Suprapubic skin (tissue), 4 donors: ENCODE results near the gene SPATA31E1. TPM values are rescaled to one million over a fixed set of nuclear protein-coding genes. Genes with fewer than 3 reads are reported as not detected.

Experiments
- DNase-seq, 2 donors: peaks; one replicate each; pipeline ENCODE4 v3.0.0-alpha.2; 2019; ENCODE audit warnings: low spot score in 2 of 2
- H3K27ac ChIP-seq: fragments of 200-600 bp; sonication (generic); one replicate; pipeline ENCODE4 v1.5.1; 2019
- H3K27me3 ChIP-seq: fragments of 200-600 bp; sonication (generic); one replicate; pipeline ENCODE4 v1.5.1; 2019
- H3K36me3 ChIP-seq: fragments of 200-600 bp; sonication (generic); one replicate; pipeline ENCODE4 v1.5.1; 2019
- H3K4me1 ChIP-seq: fragments of 200-600 bp; sonication (generic); one replicate; pipeline ENCODE4 v1.5.1; 2019
- H3K4me3 ChIP-seq: fragments of 200-600 bp; sonication (generic); one replicate; pipeline ENCODE4 v1.5.1; 2019; ENCODE audit warnings: mild to moderate bottlenecking
- H3K9me3 ChIP-seq: fragments of 200-600 bp; sonication (generic); one replicate; pipeline ENCODE4 v1.5.1; 2019
- EP300 ChIP-seq: sonication (generic); formaldehyde crosslinking; IDR thresholded peaks from one replicate; pipeline ENCODE4 v1.6.1; 2017; ENCODE audit warnings: antibody characterized with exemption
- POLR2A ChIP-seq, 2 donors: fragments of 450-650 bp; IDR thresholded peaks; one replicate each; pipeline ENCODE4 v1.6.1; 2017; ENCODE audit warnings: antibody characterized with exemption in 2 of 2, mild to moderate bottlenecking in 2 of 2, moderate library complexity in 2 of 2
- POLR2AphosphoS5 ChIP-seq, 3 donors: sonication (generic); formaldehyde crosslinking; IDR thresholded peaks; one replicate each; pipeline ENCODE4 v1.6.1; 2017; ENCODE audit warnings: antibody characterized with exemption in 3 of 3
- whole genome bisulfite sequencing: methylation state at CpG from one replicate; pipeline ENCODE4 v1.1.5; 2018; 5-methylcytosine and 5-hydroxymethylcytosine counted together
- total RNA-seq, 4 donors: library from RNA; depleted of rRNA; stranded (reverse); fragments of >200 nt; gene quantifications; one replicate each; pipeline ENCODE4 v1.1.0, GENCODE V29; 2016
- TF ChIP-seq, protein P1 (sequence below), 2 donors: fragments of 200-600 bp in 1 of 2; fragments of 450-650 bp in 1 of 2; sonication (generic) in 1 of 2; IDR thresholded peaks; one replicate each; pipeline ENCODE4 v1.5.1; 2016 to 2019; ENCODE audit warnings: antibody characterized with exemption in 2 of 2, mild to moderate bottlenecking in 1 of 2, moderate library complexity in 1 of 2

Gene SPATA31E1
- total RNA-seq = not detected

DNA sequence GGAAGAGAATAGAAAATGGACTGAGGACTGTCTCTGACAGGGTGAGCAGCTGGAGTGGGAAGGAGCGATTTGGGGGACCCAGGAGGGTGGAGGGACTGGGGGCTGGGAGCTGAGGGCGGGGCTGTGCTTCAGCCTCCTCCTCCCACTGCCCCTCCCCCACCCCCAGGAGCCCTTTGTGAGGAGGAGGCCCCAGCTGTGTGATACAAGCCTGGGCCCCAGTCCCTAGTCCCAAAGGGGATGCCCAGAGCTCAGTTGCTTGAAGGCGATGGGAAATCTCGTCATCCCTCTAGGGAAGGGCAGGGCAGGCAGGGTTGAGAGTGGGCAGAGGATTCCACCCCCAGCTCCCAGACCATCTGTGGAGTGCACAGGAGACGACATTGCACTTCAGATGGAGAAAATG, at the start of gene SPATA31E1:
Gene SPATA31E1 (plus strand): TSS at position 251 of the 400 bp plus-strand sequence. CDS start 15 bp downstream, at position 266.
- no peak for DNase-seq
- TF ChIP-seq, protein P1, sequence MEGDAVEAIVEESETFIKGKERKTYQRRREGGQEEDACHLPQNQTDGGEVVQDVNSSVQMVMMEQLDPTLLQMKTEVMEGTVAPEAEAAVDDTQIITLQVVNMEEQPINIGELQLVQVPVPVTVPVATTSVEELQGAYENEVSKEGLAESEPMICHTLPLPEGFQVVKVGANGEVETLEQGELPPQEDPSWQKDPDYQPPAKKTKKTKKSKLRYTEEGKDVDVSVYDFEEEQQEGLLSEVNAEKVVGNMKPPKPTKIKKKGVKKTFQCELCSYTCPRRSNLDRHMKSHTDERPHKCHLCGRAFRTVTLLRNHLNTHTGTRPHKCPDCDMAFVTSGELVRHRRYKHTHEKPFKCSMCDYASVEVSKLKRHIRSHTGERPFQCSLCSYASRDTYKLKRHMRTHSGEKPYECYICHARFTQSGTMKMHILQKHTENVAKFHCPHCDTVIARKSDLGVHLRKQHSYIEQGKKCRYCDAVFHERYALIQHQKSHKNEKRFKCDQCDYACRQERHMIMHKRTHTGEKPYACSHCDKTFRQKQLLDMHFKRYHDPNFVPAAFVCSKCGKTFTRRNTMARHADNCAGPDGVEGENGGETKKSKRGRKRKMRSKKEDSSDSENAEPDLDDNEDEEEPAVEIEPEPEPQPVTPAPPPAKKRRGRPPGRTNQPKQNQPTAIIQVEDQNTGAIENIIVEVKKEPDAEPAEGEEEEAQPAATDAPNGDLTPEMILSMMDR (IDR thresholded peaks at IDR 0.05) = no peak
- TF ChIP-seq POLR2AphosphoS5 (IDR thresholded peaks at IDR 0.05) (no peak), POLR2A (IDR thresholded peaks at IDR 0.05) (no peak), EP300 (no peak)
- Histone ChIP-seq H3K4me1 (no peaks in the 10 kb centered on the region), H3K9me3 (no peaks in the 10 kb centered on the region), H3K27me3 (no peaks in the 10 kb centered on the region), H3K4me3 (no peak within 1 kb of the TSS), H3K36me3 (no peaks in the 10 kb centered on the region), H3K27ac (no peak within 1 kb of the TSS)
- 75% methylated on average over 4 of the region's 5 CpGs for WGBS

DNA sequence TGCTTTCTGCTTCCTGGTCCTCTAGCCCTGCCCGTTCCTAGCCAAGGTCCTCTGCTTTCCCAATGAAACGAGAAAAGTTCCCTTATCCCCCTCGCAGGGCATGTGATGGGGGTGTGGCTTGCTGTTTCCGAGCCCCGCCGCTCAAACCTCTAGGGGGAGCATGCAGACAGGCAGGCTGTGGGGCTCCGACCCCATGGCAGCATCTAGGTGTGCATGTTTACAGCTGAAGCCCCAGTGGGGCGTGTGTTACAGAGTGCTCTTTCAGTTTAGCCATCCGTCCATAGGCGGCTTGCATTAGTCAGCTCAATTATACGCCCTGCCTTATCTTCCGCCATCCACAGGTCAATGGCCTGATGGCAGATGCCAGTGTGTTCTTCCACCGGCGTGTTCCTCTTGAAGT, 48.3 kb upstream of the SPATA31E1 start:
- Histone ChIP-seq H3K27me3 (peaks cover 4% of the 10 kb centered on the region), H3K27ac (no peak overlapping the region), H3K4me3 (no peak overlapping the region), H3K4me1 (no peaks in the 10 kb centered on the region), H3K36me3 (no peaks in the 10 kb centered on the region), H3K9me3 (no peaks in the 10 kb centered on the region)
- WGBS = 58% methylated on average over 14 of the region's 14 CpGs
- TF ChIP-seq, protein P1 (IDR thresholded peaks at IDR 0.05) = no peak
- no peak for TF ChIP-seq POLR2AphosphoS5 (IDR thresholded peaks at IDR 0.05)
- TF ChIP-seq POLR2A (IDR thresholded peaks at IDR 0.05) = no peak
- no peak for DNase-seq

DNA sequence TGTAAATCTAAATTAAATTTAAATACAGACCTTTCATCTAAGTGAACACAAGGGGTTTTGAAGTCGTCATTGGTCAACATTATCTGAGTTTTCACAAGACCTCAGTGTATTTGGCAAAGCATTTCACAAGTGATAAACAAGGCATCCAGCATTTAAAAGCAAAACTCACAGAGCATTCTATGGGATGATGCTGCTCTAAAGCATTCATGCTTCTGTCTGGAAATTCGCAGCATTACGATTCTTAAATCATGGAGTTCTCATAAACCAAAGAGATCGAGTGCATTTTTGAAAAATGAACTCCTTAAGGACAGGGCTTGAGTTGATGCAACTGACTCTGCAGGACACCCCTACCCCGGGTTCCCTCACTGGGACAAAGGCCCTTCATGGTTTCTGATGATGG, 46.1 kb upstream of the SPATA31E1 start:
- Histone ChIP-seq H3K4me3 (no peak overlapping the region), H3K4me1 (no peaks in the 10 kb centered on the region), H3K27me3 (peaks cover 4% of the 10 kb centered on the region), H3K9me3 (no peaks in the 10 kb centered on the region), H3K27ac (no peak overlapping the region), H3K36me3 (no peaks in the 10 kb centered on the region)
- DNase-seq = no peak
- WGBS = 95% methylated on average over 5 of the region's 5 CpGs
- TF ChIP-seq POLR2AphosphoS5 (IDR thresholded peaks at IDR 0.05) = no peak

DNA sequence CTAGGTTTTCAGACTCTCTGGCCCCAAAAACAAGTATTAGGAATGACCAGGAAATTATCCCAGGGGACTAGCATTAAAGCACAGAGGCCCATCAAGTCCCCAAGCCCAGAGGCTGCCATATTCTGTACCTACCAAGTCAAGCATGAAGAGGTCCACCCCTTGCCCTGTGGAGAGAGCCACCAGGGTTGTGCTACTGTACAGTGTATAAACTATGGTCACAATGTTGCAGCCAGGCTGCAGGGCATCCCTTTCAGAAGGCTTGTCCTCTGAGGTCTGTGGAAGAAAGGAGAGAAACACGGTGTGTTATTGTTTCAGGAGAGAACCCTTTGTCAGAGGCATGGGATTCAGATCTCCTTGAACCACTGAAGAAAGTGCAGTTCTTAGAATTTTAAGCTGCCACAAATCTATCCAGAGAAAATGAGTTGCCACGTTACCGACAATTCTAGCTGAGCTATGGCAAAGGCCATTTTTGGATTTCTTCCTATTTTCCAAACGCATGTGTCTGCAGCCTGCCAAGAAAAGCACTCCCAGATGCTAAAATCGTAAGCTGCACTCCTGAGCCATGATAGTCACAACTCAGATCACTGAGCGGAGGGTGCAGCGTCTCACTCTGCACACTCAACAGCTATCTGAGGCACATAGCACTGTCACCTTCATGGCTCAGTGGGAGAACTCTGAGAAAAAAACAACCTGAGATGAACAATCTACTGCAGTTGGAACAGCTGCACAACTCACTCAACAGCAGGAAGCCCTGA, 45.5 kb upstream of the SPATA31E1 start:
- no peak overlapping the region for H3K4me3 ChIP-seq
- no peak for DNase-seq
- 67% methylated on average over 7 of the region's 7 CpGs for WGBS

GRCh38 chr9:87840134-87840533, 42.5 kb upstream of the SPATA31E1 start:
- peaks cover 2% of the 10 kb centered on the region for H3K27me3 ChIP-seq
- TF ChIP-seq, protein P1 (IDR thresholded peaks at IDR 0.05) = no peak
- no peak for TF ChIP-seq EP300
- TF ChIP-seq POLR2AphosphoS5 (IDR thresholded peaks at IDR 0.05) = no peak
- TF ChIP-seq POLR2A (IDR thresholded peaks at IDR 0.05) = no peak
- no peak overlapping the region for H3K4me3 ChIP-seq
- no peaks in the 10 kb centered on the region for H3K9me3 ChIP-seq
- H3K27ac ChIP-seq = no peak overlapping the region
- H3K4me1 ChIP-seq = no peaks in the 10 kb centered on the region
- 85% methylated on average over 1 of the region's 1 CpG for WGBS
- no peak for DNase-seq
- H3K36me3 ChIP-seq = no peaks in the 10 kb centered on the region

More for the DNA sequence above, 45.5 kb upstream of the SPATA31E1 start:
- no peaks in the 10 kb centered on the region for H3K4me1 ChIP-seq
- peaks cover 4% of the 10 kb centered on the region for H3K27me3 ChIP-seq
- H3K36me3 ChIP-seq = no peaks in the 10 kb centered on the region
- H3K9me3 ChIP-seq = no peaks in the 10 kb centered on the region
- H3K27ac ChIP-seq = no peak overlapping the region
- TF ChIP-seq POLR2A (IDR thresholded peaks at IDR 0.05) (no peak), POLR2AphosphoS5 (IDR thresholded peaks at IDR 0.05) (no peak), EP300 (no peak)
- TF ChIP-seq, protein P1 (IDR thresholded peaks at IDR 0.05) = no peak
